Right atrium auricular region (tissue), 2 donors: ENCODE results near the gene TSPAN16. TPM values are rescaled to one million over a fixed set of nuclear protein-coding genes. Genes with fewer than 3 reads are reported as not detected.
A peak's percentile ranks its signal among the peaks of the same experiment; 100 is the strongest.

Experiments used
- DNase-seq: peaks from one replicate; pipeline ENCODE4 v3.0.0-alpha.2; 2019; ENCODE audit warnings: low spot score
- H3K27ac ChIP-seq, 2 donors: fragments of 200-600 bp; sonication (generic); 1 replicate in 1 of 2; 2 replicates in 1 of 2; pipeline ENCODE4 v1.5.1; 2016 to 2019
- H3K27me3 ChIP-seq, 2 donors: fragments of 200-600 bp; sonication (generic); one replicate each; pipeline versions ENCODE4 v1.5.1 to v1.6.0; 2017 to 2019
- H3K36me3 ChIP-seq: fragments of 200-600 bp; sonication (generic); one replicate; pipeline ENCODE4 v1.5.1; 2016
- H3K4me1 ChIP-seq, 2 donors: fragments of 200-600 bp; sonication (generic); one replicate each; pipeline versions ENCODE4 v1.5.1 to v1.6.0; 2017 to 2019
- H3K4me3 ChIP-seq, 2 donors: fragments of 200-600 bp; sonication (generic); 1 replicate in 1 of 2; 2 replicates in 1 of 2; pipeline ENCODE4 v1.5.1; 2017 to 2019; ENCODE audit warnings: mild to moderate bottlenecking in 1 of 2, moderate library complexity in 1 of 2
- H3K9me3 ChIP-seq, 2 donors: fragments of 200-600 bp; sonication (generic); one replicate each; pipeline ENCODE4 v1.5.1; 2019
- total RNA-seq, 2 donors: library from RNA; depleted of rRNA; stranded (reverse); fragments of >200 nt; gene quantifications; one replicate each; pipeline ENCODE4 v1.1.0, GENCODE V29; 2016
- TF ChIP-seq, protein P1 (sequence below), 2 donors: fragments of 200-600 bp; sonication (generic); IDR thresholded peaks; one replicate each; pipeline ENCODE4 v1.5.1; 2019; ENCODE audit warnings: antibody characterized with exemption in 2 of 2

The TSPAN16 gene
- total RNA-seq, 2 donors from 2014 or later: not detected

- peak within 1 kb of the TSS; percentile 74 to 76 for H3K4me3 ChIP-seq
- H3K4me1 ChIP-seq: peaks cover 0 to 16% of the 10 kb centered on the region in 2 donors
- no peaks in the 10 kb centered on the region for H3K36me3 ChIP-seq
- peak; percentile 96 for DNase-seq
- H3K9me3 ChIP-seq: no peaks in the 10 kb centered on the region
- peak within 1 kb of the TSS; percentile 67 to 82 for H3K27ac ChIP-seq
- H3K27me3 ChIP-seq: no peaks in the 10 kb centered on the region
- TF ChIP-seq, protein P1, sequence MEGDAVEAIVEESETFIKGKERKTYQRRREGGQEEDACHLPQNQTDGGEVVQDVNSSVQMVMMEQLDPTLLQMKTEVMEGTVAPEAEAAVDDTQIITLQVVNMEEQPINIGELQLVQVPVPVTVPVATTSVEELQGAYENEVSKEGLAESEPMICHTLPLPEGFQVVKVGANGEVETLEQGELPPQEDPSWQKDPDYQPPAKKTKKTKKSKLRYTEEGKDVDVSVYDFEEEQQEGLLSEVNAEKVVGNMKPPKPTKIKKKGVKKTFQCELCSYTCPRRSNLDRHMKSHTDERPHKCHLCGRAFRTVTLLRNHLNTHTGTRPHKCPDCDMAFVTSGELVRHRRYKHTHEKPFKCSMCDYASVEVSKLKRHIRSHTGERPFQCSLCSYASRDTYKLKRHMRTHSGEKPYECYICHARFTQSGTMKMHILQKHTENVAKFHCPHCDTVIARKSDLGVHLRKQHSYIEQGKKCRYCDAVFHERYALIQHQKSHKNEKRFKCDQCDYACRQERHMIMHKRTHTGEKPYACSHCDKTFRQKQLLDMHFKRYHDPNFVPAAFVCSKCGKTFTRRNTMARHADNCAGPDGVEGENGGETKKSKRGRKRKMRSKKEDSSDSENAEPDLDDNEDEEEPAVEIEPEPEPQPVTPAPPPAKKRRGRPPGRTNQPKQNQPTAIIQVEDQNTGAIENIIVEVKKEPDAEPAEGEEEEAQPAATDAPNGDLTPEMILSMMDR (IDR thresholded peaks at IDR 0.05): no peak
Measured at GRCh38 chr19:11355160-11356073, 59.5 kb downstream of the TSPAN16 start, which contains the start of gene PLPPR2. TSS of gene PLPPR2 (plus strand) at chr19:11355432. CDS start at chr19:11357674, 2,242 bp downstream.

- peaks cover 0 to 16% of the 10 kb centered on the region in 2 donors for H3K4me1 ChIP-seq
- H3K36me3 ChIP-seq: no peaks in the 10 kb centered on the region
- H3K9me3 ChIP-seq: no peaks in the 10 kb centered on the region
- DNase-seq: no peak
- TF ChIP-seq, protein P1 (IDR thresholded peaks at IDR 0.05): no peak
- H3K27me3 ChIP-seq: no peaks in the 10 kb centered on the region
- peak overlapping the region in 1 of 2 donors; percentile 82 for H3K27ac ChIP-seq
- peak overlapping the region; percentile 74 to 76 for H3K4me3 ChIP-seq
Measured at GRCh38 chr19:11356074-11356397, 60.1 kb downstream of the TSPAN16 start.

- Histone ChIP-seq H3K27ac (no peak overlapping the region), H3K27me3 (no peaks in the 10 kb centered on the region), H3K36me3 (peaks cover 2% of the 10 kb centered on the region), H3K4me1 (peaks cover 0 to 16% of the 10 kb centered on the region in 2 donors), H3K9me3 (no peaks in the 10 kb centered on the region), H3K4me3 (no peak overlapping the region)
- DNase-seq: no peak
- TF ChIP-seq, protein P1 (IDR thresholded peaks at IDR 0.05): no peak
Measured at GRCh38 chr19:11356676-11357550, 61.0 kb downstream of the TSPAN16 start.

GRCh38 chr19:11359421-11359820 lies 63.5 kb downstream of the TSPAN16 start:
- Histone ChIP-seq H3K27me3 (no peaks in the 10 kb centered on the region), H3K27ac (no peak overlapping the region), H3K9me3 (no peaks in the 10 kb centered on the region), H3K4me1 (peaks cover 0 to 16% of the 10 kb centered on the region in 2 donors), H3K4me3 (no peak overlapping the region), H3K36me3 (peaks cover 20% of the 10 kb centered on the region)
- TF ChIP-seq, protein P1 (IDR thresholded peaks at IDR 0.05): no peak
- DNase-seq: no peak

- H3K4me3 ChIP-seq: no peak overlapping the region
- H3K27ac ChIP-seq: no peak overlapping the region
- TF ChIP-seq, protein P1 (IDR thresholded peaks at IDR 0.05): no peak
- no peaks in the 10 kb centered on the region for H3K27me3 ChIP-seq
- no peaks in the 10 kb centered on the region for H3K9me3 ChIP-seq
- DNase-seq: no peak
- H3K36me3 ChIP-seq: peaks cover 23% of the 10 kb centered on the region
- H3K4me1 ChIP-seq: peaks cover 0 to 4% of the 10 kb centered on the region in 2 donors
Measured at GRCh38 chr19:11361037-11361770, 65.2 kb downstream of the TSPAN16 start.
